LoVo (cell line): Measurements from ENCODE around the gene PYGB.
A peak's percentile ranks its signal among the peaks of the same experiment; 100 is the strongest.

Experiments used
- DNase-seq: peaks from one replicate; pipeline ENCODE4 v3.0.0-alpha.2; 2016; ENCODE audit warnings: low spot score

PYGB gene

DNA sequence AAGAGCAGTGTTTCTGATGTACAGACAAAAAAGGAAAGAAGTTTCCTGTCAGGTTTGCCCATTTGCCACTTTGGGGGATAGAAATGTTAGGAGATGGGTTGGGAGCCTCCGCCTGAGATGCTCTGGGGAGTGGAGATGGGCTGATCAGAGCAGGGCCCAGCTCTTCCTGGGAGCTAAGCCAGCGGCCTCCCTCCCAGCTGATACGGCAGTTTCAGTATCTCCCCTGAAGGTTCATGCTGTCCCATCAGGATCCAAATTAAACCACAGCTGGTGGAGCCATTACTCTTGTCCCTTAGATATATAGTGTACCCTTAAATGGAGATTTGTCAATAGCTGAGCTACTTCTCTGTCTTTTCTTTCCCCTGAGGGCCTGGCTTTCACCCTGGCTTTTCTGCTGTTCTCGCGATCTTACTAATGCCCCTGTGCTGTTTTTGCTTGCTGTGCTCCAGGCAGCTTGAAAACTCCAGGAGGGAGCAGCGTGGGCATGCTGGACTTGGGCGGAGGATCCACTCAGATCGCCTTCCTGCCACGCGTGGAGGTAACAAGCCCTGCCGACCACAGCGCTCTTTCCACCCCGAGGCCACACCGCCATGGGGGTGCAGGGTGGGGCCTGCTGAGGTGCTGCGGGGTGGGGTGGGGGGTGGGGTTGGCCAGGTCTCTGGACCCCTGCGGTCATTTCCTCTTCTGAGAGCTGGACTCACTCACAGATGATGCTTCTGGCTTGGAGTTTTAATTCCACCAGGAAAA is 31.5 kb upstream of the PYGB start:
- no peak for DNase-seq

- DNase-seq = no peak
These were observed 30.4 kb upstream of the PYGB start for GRCh38 chr20:25217161-25218108.

GRCh38 chr20:25218109-25218486 is 29.8 kb upstream of the PYGB start:
- DNase-seq = no peak

DNA sequence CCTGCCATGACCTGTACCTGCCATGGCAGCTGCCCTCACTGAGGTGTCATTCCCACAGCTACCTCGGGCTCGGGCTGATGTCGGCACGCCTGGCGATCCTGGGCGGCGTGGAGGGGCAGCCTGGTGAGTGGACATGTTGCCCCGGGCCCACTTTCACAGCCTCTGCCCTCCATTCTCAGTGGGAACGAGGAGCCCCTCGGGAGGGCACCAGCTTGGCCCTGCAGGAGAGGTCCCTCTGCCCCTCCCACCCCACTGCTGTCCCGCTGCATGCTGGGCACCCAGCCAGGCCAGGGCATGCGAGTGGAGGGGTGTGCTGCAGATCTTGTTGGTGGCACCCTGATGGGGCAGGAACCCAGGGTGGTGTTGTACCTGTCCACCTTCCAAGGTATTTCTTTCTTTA is 29.4 kb upstream of the PYGB start:
- DNase-seq = no peak

DNA sequence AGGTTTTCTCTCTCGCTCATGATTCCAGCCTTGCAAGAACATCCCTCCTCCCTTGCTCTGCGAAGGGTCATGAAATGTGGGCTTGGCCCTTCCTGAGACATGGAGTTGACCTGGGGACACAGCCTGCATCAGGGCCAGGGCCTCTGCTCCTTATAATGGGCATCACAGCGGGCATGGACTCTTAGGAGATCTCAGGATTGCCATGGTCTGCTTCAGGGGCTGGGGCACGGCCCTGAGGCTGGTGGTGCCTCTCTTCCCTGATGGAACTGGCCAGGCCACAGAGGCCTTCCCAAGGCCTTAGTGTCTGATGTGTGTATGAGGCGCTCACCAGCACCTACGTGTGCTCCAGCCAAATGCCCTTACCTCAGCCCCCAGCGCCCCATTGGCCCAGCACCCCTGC is 28.5 kb upstream of the PYGB start:
- DNase-seq = no peak

GRCh38 chr20:25220021-25220730 is 27.7 kb upstream of the PYGB start:
- no peak for DNase-seq

DNA sequence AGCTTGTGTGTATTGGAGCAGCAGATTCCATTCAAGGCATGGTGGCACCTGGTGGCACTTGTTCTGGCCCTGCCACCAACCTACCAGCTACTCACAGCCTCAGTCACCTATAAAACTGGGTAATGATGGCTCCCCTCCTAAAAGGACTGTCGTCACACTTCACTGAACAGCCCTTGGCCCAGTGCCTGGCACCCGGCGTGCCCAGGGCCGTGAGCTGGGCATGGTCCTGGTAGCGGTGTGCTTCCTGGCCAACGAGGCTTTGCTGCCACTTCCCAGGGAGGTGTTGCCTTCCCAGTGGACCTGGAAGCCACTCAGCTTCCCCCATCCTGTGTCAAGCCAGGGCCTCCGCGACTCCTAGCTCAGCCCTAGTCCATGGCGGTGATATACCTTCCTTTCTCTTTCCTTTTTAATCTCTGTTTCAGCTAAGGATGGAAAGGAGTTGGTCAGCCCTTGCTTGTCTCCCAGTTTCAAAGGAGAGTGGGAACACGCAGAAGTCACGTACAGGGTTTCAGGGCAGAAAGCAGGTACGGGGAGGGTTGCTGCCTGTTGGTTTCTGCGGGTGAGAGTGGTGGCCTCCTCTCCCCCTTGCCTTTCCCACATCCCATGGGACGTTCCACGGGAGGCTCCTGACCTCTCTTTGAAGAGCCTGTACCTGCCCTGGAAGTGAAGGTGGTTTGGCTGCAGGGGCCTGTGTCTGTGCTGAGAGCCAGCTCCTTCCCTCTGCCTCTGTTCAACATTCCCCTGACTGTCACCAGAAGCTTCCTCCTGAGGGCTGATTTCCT is 26.9 kb upstream of the PYGB start:
- DNase-seq = no peak

DNA sequence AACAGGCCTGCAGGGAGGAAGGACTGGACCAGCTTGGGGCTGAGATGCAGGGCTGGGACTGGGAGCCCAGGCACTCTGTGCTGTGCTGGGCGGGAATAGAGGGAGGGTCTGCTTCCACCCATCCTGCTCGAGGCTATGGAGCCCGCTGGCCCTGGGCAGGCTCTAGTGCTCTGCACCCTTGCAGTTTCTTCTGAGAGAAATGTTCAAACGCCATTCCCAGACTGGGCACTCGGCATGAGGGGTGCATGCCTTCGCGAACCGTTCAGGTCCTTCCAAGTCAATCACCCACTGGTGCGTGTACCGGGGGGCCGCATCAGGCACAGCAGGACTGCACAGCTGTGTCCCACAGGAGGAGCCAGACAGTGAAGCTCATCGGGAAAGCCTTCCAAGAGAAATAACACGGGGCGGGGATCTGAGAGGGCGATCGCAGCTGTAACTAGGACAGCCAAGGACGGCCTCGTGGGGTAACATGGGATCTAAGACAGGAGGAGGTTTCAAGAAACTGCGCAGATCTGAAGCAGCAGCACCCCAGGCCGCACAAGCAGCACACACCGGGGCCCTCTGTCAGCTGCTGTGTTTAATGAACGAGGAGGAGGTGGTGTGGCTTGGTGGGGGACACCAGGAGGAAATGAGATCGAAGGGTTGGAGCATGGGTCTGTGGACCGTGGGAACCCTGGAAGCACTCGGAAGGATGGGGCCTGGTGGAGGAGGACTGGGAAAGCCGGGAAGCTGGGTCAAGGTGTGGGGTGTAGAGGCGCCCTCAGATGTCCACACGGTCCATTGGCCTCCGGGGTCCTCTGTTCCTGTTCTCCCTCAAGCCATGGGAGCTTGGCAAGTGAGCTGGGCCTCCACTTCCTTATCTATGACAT is 26.1 kb upstream of the PYGB start:
- DNase-seq = no peak

GRCh38 chr20:25222461-25223178 is 25.3 kb upstream of the PYGB start:
- DNase-seq = no peak

DNA sequence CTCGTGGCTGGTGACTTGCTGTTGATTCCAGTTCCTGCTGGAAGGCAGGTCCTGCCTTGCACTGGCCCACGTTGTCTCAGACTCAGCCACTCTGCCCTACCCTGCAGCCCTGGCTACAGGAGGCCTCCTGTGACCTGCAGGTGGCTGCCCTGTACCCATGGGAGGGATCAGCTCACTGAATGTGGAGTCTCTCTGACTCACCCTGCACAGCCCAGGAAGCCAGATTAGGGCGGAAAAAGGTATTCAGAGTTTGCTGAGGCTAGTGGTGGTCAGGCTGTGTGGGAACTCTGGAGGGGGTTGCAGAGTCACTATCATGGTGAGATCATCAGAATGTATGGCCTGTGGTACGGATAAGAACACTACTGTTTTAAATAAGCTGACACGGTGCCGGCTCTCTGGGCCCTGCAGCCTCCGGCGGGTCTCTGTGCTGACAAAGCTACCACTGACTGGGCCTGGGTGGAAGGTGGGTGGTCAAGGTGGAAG is 24.7 kb upstream of the PYGB start:
- peak; percentile 59 for DNase-seq

DNA sequence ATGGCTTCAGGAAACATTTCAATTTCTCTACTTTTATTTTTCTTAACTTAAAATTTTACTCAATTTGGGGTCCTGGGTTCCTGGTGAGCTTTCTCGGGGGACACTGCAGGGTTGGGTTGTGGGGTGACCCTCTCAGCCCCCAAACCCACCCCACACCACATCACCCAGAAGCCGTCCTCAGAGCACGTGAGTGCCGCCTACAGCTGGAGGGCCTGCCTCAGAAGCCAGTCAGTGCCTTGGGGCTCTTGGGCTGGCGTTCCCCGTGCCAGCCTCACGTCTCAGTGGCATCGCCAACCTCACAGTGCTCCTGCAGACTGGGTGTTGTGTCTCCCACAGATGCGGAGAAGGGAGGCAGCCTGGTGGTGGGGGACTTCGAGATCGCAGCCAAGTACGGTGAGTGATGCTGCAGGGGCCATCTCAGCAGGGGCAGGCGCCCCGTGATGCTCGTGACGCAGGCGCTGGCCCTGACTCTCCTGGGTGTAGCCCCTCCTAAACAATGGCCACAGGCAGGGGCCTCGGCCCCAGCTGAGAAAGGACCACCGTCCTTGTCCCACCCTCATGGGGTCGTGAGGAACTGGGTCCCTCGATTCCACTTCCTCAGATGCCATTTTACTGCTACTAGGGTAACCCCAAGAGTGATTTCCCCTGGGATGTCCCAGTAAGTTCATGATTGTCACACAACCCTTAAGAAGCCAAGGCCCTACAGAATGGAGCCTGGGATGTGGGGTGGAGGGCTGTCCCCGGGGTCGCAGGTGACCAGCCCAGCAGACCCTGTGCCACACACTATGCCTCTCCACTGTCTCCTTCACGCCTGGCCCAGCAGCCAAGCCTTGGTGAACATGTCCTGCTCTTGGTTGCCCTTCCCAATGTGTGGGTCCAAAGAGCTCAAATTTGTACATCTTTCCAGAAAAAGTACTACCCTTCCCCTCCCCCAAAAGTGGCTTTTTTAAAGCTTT is 23.8 kb upstream of the PYGB start:
- DNase-seq = no peak

GRCh38 chr20:25224941-25225340 is 22.9 kb upstream of the PYGB start:
- DNase-seq = no peak

DNA sequence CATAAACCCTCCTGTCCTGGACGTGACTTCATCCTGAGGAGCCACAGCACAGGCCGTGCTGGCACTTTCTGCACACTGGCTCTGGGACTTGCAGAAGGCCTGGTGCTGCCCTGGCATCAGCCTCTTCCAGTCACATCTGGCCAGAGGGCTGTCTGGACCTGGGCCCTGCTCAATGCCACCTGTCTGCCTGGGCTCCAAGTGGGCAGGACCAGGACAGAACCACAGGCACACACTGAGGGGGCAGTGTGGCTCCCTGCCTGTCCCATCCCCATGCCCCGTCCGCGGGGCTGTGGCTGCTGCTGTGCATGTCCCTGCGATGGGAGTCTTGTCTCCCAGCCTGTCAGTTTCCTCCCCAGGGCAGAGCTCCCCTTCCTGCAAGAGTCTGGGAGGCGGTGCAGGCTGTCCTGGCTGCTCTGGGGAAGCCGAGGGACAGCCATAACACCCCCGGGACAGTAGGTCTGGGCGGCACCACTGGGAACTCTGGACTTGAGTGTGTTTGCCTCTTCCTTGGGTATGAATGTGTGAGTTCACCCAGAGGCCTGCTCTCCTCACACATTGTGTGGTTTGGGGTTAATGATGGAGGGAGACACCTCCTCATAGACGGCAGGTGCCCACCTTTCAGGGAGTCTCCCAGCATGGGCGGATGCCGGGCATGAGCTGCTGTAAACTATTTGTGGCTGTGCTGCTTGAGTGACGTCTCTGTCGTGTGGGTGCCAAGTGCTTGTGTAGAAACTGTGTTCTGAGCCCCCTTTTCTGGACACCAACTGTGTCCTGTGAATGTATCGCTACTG is 22.0 kb upstream of the PYGB start:
- no peak for DNase-seq

- DNase-seq = no peak
These were observed 21.2 kb upstream of the PYGB start for GRCh38 chr20:25226433-25227316.

- DNase-seq = peak; percentile 46
These were observed 20.5 kb upstream of the PYGB start for GRCh38 chr20:25227317-25227831.

- no peak for DNase-seq
These were observed 18.3 kb upstream of the PYGB start for GRCh38 chr20:25229486-25230165.
